ENCODE data around the gene TMEM41B. TPM values are rescaled to one million over a fixed set of nuclear protein-coding genes. Genes with fewer than 3 reads are reported as not detected.

The TMEM41B gene
- polyA plus RNA-seq, 1 donor from 2014 or later: 49.5 TPM

DNA sequence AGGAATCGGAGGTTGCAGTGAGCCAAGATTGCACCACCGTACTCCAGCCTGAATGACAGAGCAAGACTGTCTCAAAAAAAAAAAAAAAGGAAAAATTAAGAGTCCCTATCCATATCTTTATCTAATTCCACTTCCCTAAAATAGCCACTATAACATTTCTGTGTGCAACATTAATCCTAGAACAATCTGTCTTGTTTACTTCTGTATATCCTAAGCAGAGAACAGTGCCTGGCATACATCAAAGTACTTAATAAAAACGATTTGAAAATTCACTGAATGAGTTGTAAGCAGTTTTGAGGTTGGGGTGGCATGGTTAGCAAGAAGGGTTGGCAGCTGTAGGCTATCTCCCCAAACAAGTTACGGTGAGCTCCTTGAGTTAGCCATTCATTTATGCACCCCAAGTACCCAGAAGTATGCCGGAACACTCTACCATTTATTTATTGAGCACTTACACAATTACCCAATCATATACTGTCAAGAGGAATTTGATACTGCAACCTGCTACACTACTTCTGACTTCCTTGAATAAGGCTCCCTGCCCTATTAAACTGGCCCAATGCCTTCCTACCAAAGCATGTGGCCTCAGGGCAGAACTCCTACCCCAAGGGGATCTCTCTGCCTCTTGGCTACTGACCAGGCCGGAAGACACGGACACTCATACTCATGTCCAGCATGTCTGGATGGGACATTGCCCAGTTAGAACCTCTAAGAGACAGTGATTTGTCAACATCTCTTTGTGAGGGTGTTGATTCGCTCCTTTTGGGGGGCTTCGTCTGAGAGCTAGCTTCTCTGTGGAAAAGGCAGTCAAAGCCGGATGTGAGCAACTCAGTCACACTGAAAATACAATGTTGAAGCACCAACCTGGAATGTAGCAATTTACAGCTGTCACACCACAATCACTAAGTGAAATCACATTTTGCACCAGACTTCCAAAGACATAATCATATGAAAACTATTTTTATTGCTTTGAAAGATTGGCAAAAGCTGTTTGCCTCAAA, 16.3 kb upstream of the TMEM41B start:
- Histone ChIP-seq H3K9me2 (ENCODE audit: insufficient read depth, low read length) (no peaks in the 10 kb centered on the region), H3K27ac (ENCODE audit: low read length) (no peak overlapping the region), H3K27me3 (ENCODE audit: insufficient read depth, low read depth, low read length) (no peaks in the 10 kb centered on the region), H2AFZ (ENCODE audit: low read depth, low read length) (no peak overlapping the region), H4K20me1 (ENCODE audit: insufficient read depth) (no peaks in the 10 kb centered on the region), H3K4me2 (ENCODE audit: low read length) (no peak overlapping the region), H3F3A (ENCODE audit: insufficient read depth, low read length, poor library complexity, severe bottlenecking) (no peaks in the 10 kb centered on the region), H3K9ac (ENCODE audit: low read length) (no peak overlapping the region), H3K79me2 (replicated peaks; ENCODE audit: insufficient read depth, low read length) (no peaks in the 10 kb centered on the region), H3K9me3 (ENCODE audit: low read length) (no peaks in the 10 kb centered on the region), H3K36me3 (ENCODE audit: insufficient read depth, low read length) (no peaks in the 10 kb centered on the region), H3K4me3 (ENCODE audit: low read length) (no peak overlapping the region)
- TF ChIP-seq RAD21 (conservative IDR thresholded peaks at IDR 0.05): no peak
- TF ChIP-seq SMC3 (conservative IDR thresholded peaks at IDR 0.05; ENCODE audit: poor library complexity): no peak
- no peak for TF ChIP-seq EP300 (conservative IDR thresholded peaks at IDR 0.05; ENCODE audit: poor library complexity, severe bottlenecking)
- no peak for TF ChIP-seq POLR2AphosphoS5 (IDR thresholded peaks at IDR 0.05)
- TF ChIP-seq, protein P1, sequence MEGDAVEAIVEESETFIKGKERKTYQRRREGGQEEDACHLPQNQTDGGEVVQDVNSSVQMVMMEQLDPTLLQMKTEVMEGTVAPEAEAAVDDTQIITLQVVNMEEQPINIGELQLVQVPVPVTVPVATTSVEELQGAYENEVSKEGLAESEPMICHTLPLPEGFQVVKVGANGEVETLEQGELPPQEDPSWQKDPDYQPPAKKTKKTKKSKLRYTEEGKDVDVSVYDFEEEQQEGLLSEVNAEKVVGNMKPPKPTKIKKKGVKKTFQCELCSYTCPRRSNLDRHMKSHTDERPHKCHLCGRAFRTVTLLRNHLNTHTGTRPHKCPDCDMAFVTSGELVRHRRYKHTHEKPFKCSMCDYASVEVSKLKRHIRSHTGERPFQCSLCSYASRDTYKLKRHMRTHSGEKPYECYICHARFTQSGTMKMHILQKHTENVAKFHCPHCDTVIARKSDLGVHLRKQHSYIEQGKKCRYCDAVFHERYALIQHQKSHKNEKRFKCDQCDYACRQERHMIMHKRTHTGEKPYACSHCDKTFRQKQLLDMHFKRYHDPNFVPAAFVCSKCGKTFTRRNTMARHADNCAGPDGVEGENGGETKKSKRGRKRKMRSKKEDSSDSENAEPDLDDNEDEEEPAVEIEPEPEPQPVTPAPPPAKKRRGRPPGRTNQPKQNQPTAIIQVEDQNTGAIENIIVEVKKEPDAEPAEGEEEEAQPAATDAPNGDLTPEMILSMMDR (IDR thresholded peaks at IDR 0.05; ENCODE audit: poor library complexity, severe bottlenecking): no peak
- TF ChIP-seq, protein P2, sequence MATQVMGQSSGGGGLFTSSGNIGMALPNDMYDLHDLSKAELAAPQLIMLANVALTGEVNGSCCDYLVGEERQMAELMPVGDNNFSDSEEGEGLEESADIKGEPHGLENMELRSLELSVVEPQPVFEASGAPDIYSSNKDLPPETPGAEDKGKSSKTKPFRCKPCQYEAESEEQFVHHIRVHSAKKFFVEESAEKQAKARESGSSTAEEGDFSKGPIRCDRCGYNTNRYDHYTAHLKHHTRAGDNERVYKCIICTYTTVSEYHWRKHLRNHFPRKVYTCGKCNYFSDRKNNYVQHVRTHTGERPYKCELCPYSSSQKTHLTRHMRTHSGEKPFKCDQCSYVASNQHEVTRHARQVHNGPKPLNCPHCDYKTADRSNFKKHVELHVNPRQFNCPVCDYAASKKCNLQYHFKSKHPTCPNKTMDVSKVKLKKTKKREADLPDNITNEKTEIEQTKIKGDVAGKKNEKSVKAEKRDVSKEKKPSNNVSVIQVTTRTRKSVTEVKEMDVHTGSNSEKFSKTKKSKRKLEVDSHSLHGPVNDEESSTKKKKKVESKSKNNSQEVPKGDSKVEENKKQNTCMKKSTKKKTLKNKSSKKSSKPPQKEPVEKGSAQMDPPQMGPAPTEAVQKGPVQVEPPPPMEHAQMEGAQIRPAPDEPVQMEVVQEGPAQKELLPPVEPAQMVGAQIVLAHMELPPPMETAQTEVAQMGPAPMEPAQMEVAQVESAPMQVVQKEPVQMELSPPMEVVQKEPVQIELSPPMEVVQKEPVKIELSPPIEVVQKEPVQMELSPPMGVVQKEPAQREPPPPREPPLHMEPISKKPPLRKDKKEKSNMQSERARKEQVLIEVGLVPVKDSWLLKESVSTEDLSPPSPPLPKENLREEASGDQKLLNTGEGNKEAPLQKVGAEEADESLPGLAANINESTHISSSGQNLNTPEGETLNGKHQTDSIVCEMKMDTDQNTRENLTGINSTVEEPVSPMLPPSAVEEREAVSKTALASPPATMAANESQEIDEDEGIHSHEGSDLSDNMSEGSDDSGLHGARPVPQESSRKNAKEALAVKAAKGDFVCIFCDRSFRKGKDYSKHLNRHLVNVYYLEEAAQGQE (IDR thresholded peaks at IDR 0.05; ENCODE audit: borderline replicate concordance): no peak
- no peak for TF ChIP-seq MXI1 (conservative IDR thresholded peaks at IDR 0.05; ENCODE audit: poor library complexity, severe bottlenecking)
- no peak for TF ChIP-seq EZH2 (IDR thresholded peaks at IDR 0.05; ENCODE audit: borderline replicate concordance, insufficient read depth, low read length, poor library complexity, severe bottlenecking)
- no peak for TF ChIP-seq TAF1 (IDR thresholded peaks at IDR 0.05; ENCODE audit: low read depth)

DNA sequence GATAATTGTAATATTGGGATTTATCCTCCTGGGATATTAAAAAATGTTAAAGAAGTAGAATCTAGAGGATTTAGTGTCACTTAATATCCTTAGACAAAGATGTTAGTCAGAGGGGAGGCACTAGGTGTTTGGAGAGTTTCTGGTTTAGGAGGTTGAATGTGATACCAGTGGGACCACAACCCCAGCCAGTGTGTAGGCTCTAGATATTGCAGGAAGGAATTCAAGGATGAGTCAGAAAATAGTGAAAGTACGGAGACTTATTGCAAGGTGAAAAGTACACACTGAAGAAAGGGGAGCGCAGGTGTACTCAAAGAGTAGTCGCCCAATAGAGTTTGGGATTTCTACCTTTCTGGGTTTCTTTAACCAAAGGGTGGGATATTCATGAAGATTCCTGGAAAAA, 5.7 kb upstream of the TMEM41B start:
- TF ChIP-seq SMC3 (conservative IDR thresholded peaks at IDR 0.05; ENCODE audit: poor library complexity) (no peak), RAD21 (conservative IDR thresholded peaks at IDR 0.05) (no peak), EP300 (conservative IDR thresholded peaks at IDR 0.05; ENCODE audit: poor library complexity, severe bottlenecking) (no peak), POLR2AphosphoS5 (IDR thresholded peaks at IDR 0.05) (no peak), EZH2 (IDR thresholded peaks at IDR 0.05; ENCODE audit: borderline replicate concordance, insufficient read depth, low read length, poor library complexity, severe bottlenecking) (no peak), TAF1 (IDR thresholded peaks at IDR 0.05; ENCODE audit: low read depth) (no peak), MXI1 (conservative IDR thresholded peaks at IDR 0.05; ENCODE audit: poor library complexity, severe bottlenecking) (no peak)
- TF ChIP-seq, protein P1 (IDR thresholded peaks at IDR 0.05; ENCODE audit: poor library complexity, severe bottlenecking): no peak
- TF ChIP-seq, protein P2 (IDR thresholded peaks at IDR 0.05; ENCODE audit: borderline replicate concordance): no peak
- no peak overlapping the region for H3K4me2 ChIP-seq (ENCODE audit: low read length)

More for the DNA sequence above, 5.7 kb upstream of the TMEM41B start:
- H3K36me3 ChIP-seq (ENCODE audit: insufficient read depth, low read length): no peaks in the 10 kb centered on the region
- no peaks in the 10 kb centered on the region for H3F3A ChIP-seq (ENCODE audit: insufficient read depth, low read length, poor library complexity, severe bottlenecking)
- H3K4me3 ChIP-seq (ENCODE audit: low read length): no peak overlapping the region
- H3K27me3 ChIP-seq (ENCODE audit: insufficient read depth, low read depth, low read length): no peaks in the 10 kb centered on the region
- H3K27ac ChIP-seq (ENCODE audit: low read length): no peak overlapping the region
- no peaks in the 10 kb centered on the region for H3K9me2 ChIP-seq (ENCODE audit: insufficient read depth, low read length)
- H3K9me3 ChIP-seq (ENCODE audit: low read length): no peaks in the 10 kb centered on the region
- no peak overlapping the region for H2AFZ ChIP-seq (ENCODE audit: low read depth, low read length)
- H4K20me1 ChIP-seq (ENCODE audit: insufficient read depth): no peaks in the 10 kb centered on the region
- no peak overlapping the region for H3K9ac ChIP-seq (ENCODE audit: low read length)
- H3K79me2 ChIP-seq (replicated peaks; ENCODE audit: insufficient read depth, low read length): no peaks in the 10 kb centered on the region

All from neural cell (in vitro differentiated cells).